Measurements from ENCODE around the gene CCDC102A. TPM values are rescaled to one million over a fixed set of nuclear protein-coding genes. Genes with fewer than 3 reads are reported as not detected.
"Not testable (repeated sequence)": the region's sequence is repeated elsewhere in the genome, so short reads cannot be mapped to it uniquely, and the experiment has no call there.

CCDC102A gene
- total RNA-seq, 1 donor from 2014 or later: 11.3 TPM

- DNase-seq: no peak
- peaks cover 32% of the 10 kb centered on the region for H3K27me3 ChIP-seq (ENCODE audit: low read depth)
- peaks cover 25% of the 10 kb centered on the region for H3K9me3 ChIP-seq (replicated peaks)
- H3K36me3 ChIP-seq: no peaks in the 10 kb centered on the region
- no peaks in the 10 kb centered on the region for H3K4me1 ChIP-seq
- no peak overlapping the region for H3K4me3 ChIP-seq
- TF ChIP-seq CTCF (IDR thresholded peaks at IDR 0.05; ENCODE audit: borderline replicate concordance): no peak
- intact Hi-C loops (cut with micrococcal nuclease): no loop called here
- H3K27ac ChIP-seq (replicated peaks): no peak overlapping the region
Measured at GRCh38 chr16:57556941-57557541, 20.7 kb upstream of the CCDC102A start.

GRCh38 chr16:57555831-57556230 is 19.5 kb upstream of the CCDC102A start:
- Histone ChIP-seq H3K36me3 (no peaks in the 10 kb centered on the region), H3K27ac (replicated peaks) (no peak overlapping the region), H3K4me3 (no peak overlapping the region), H3K4me1 (no peaks in the 10 kb centered on the region), H3K27me3 (ENCODE audit: low read depth) (peaks cover 20% of the 10 kb centered on the region), H3K9me3 (replicated peaks) (peaks cover 20% of the 10 kb centered on the region)
- no peak for TF ChIP-seq CTCF (IDR thresholded peaks at IDR 0.05; ENCODE audit: borderline replicate concordance)
- intact Hi-C loops (cut with micrococcal nuclease): no loop called here
- no peak for DNase-seq

GRCh38 chr16:57551057-57551456 is 14.7 kb upstream of the CCDC102A start:
- Histone ChIP-seq H3K27me3 (ENCODE audit: low read depth) (peaks cover 4% of the 10 kb centered on the region), H3K27ac (replicated peaks) (no peak overlapping the region), H3K4me1 (no peaks in the 10 kb centered on the region), H3K36me3 (no peaks in the 10 kb centered on the region), H3K9me3 (replicated peaks) (peaks cover 10% of the 10 kb centered on the region), H3K4me3 (no peak overlapping the region)
- no peak for DNase-seq
- intact Hi-C loops (cut with micrococcal nuclease): no loop called here
- no peak for TF ChIP-seq CTCF (IDR thresholded peaks at IDR 0.05; ENCODE audit: borderline replicate concordance)

- no peaks in the 10 kb centered on the region for H3K36me3 ChIP-seq
- H3K4me1 ChIP-seq: no peaks in the 10 kb centered on the region
- H3K4me3 ChIP-seq: no peak overlapping the region
- TF ChIP-seq CTCF (IDR thresholded peaks at IDR 0.05; ENCODE audit: borderline replicate concordance): no peak
- no peak for DNase-seq
- no peak overlapping the region for H3K27ac ChIP-seq (replicated peaks)
- intact Hi-C loops (cut with micrococcal nuclease): no loop called here
- H3K9me3 ChIP-seq (replicated peaks): peaks cover 10% of the 10 kb centered on the region
- peaks cover 4% of the 10 kb centered on the region for H3K27me3 ChIP-seq (ENCODE audit: low read depth)
Measured at GRCh38 chr16:57549730-57550129, 13.4 kb upstream of the CCDC102A start.

DNA sequence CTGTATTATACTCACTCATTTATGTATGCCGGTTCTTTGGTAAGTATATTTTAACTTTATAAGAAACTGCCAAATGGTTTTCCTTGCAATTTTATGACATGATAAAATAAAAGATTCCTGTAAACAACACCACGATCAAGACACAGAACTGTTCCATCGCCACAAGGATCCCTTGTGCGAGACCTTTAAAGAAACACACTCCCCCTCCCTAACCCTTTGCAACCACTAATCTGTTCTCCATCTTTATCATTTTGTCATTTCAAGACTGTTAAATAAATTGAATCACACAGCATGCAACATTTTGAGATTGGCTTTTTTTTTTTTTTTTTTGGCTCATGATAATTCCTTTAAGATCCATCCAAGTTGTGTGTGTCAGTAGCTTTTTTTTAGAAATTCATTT is 12.0 kb upstream of the CCDC102A start:
- no peak for DNase-seq
- intact Hi-C loops (cut with micrococcal nuclease): no loop called here
- Histone ChIP-seq H3K27ac (replicated peaks) (no peak overlapping the region), H3K36me3 (no peaks in the 10 kb centered on the region), H3K4me1 (no peaks in the 10 kb centered on the region), H3K4me3 (no peak overlapping the region), H3K27me3 (ENCODE audit: low read depth) (peaks cover 4% of the 10 kb centered on the region), H3K9me3 (replicated peaks) (peaks cover 10% of the 10 kb centered on the region)
- no peak for TF ChIP-seq CTCF (IDR thresholded peaks at IDR 0.05; ENCODE audit: borderline replicate concordance)

DNA sequence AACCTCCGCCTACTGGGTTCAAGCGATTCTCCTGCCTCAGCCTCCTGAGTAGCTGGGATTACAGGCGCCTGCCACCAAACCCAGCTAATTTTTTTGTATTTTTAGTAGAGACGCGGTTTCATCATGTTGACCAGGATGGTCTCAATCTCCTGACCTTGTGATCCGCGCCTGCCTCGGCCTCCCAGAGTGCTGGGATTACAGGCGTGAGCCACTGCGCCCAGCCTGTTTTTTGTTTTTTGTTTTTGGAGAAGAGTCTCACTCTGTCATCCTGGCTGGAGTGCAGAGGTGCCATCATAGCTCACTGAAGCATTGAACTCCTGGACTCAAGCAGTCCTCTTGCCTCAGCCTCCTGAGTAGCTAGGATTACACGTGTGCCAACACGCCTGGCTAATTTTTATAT is 11.2 kb upstream of the CCDC102A start:
- H3K9me3 ChIP-seq (replicated peaks); H3K4me1 ChIP-seq; DNase-seq; H3K36me3 ChIP-seq; intact Hi-C loops (cut with micrococcal nuclease); H3K27me3 ChIP-seq (ENCODE audit: low read depth); H3K27ac ChIP-seq (replicated peaks); H3K4me3 ChIP-seq: not testable (repeated sequence)
